ENCODE measurements around the gene SEMA6A.
"Not testable (repeated sequence)": the region's sequence is repeated elsewhere in the genome, so short reads cannot be mapped to it uniquely, and the experiment has no call there.

SEMA6A gene

GRCh38 chr5:116550082-116550481, 24.5 kb downstream of the SEMA6A start:
- H3K27ac Mint-ChIP-seq = no peak overlapping the region
- no peak for DNase-seq
- CTCF ChIA-PET = no interaction called here
- no peak overlapping the region for H3K4me3 Mint-ChIP-seq
- no peaks in the 10 kb centered on the region for H3K36me3 Mint-ChIP-seq
- no peaks in the 10 kb centered on the region for H3K27me3 Mint-ChIP-seq
- no peaks in the 10 kb centered on the region for H3K4me1 Mint-ChIP-seq
- H3K9me3 Mint-ChIP-seq = peaks cover 3% of the 10 kb centered on the region

- Mint-ChIP-seq H3K9me3 (peaks cover 9% of the 10 kb centered on the region), H3K4me1 (no peaks in the 10 kb centered on the region), H3K36me3 (no peaks in the 10 kb centered on the region), H3K4me3 (no peak overlapping the region), H3K27ac (no peak overlapping the region), H3K27me3 (no peaks in the 10 kb centered on the region)
- CTCF ChIA-PET = no interaction called here
- no peak for DNase-seq
These were observed 27.9 kb downstream of the SEMA6A start for GRCh38 chr5:116546743-116547124.

- H3K4me1 Mint-ChIP-seq = no peaks in the 10 kb centered on the region
- H3K27me3 Mint-ChIP-seq = no peaks in the 10 kb centered on the region
- H3K27ac Mint-ChIP-seq = no peak overlapping the region
- H3K9me3 Mint-ChIP-seq = peaks cover 9% of the 10 kb centered on the region
- H3K4me3 Mint-ChIP-seq = no peak overlapping the region
- H3K36me3 Mint-ChIP-seq = no peaks in the 10 kb centered on the region
- CTCF ChIA-PET = no interaction called here
- DNase-seq = no peak
These were observed 28.4 kb downstream of the SEMA6A start for GRCh38 chr5:116546033-116546742.

GRCh38 chr5:116545465-116545864, 29.2 kb downstream of the SEMA6A start:
- H3K4me3 Mint-ChIP-seq, H3K4me1 Mint-ChIP-seq, H3K27me3 Mint-ChIP-seq, H3K36me3 Mint-ChIP-seq, H3K9me3 Mint-ChIP-seq, DNase-seq, H3K27ac Mint-ChIP-seq, CTCF ChIA-PET: not testable (repeated sequence)

- H3K9me3 Mint-ChIP-seq = peaks cover 9% of the 10 kb centered on the region
- DNase-seq = no peak
- H3K27me3 Mint-ChIP-seq = no peaks in the 10 kb centered on the region
- H3K27ac Mint-ChIP-seq = no peak overlapping the region
- H3K4me3 Mint-ChIP-seq = no peak overlapping the region
- CTCF ChIA-PET = no interaction called here
- no peaks in the 10 kb centered on the region for H3K4me1 Mint-ChIP-seq
- no peaks in the 10 kb centered on the region for H3K36me3 Mint-ChIP-seq
These were observed 29.9 kb downstream of the SEMA6A start for GRCh38 chr5:116544531-116545241.

GRCh38 chr5:116543501-116543900, 31.1 kb downstream of the SEMA6A start:
- CTCF ChIA-PET = no interaction called here
- Mint-ChIP-seq H3K4me1 (no peaks in the 10 kb centered on the region), H3K36me3 (no peaks in the 10 kb centered on the region), H3K27ac (no peak overlapping the region), H3K27me3 (no peaks in the 10 kb centered on the region), H3K4me3 (no peak overlapping the region), H3K9me3 (peaks cover 9% of the 10 kb centered on the region)
- DNase-seq = no peak

GRCh38 chr5:116542619-116543018, 32.0 kb downstream of the SEMA6A start:
- Mint-ChIP-seq H3K27me3 (no peaks in the 10 kb centered on the region), H3K4me1 (no peaks in the 10 kb centered on the region), H3K9me3 (peaks cover 9% of the 10 kb centered on the region), H3K4me3 (no peak overlapping the region), H3K36me3 (no peaks in the 10 kb centered on the region), H3K27ac (no peak overlapping the region)
- CTCF ChIA-PET = no interaction called here
- no peak for DNase-seq

- H3K27me3 Mint-ChIP-seq = no peaks in the 10 kb centered on the region
- DNase-seq = no peak
- H3K4me3 Mint-ChIP-seq = no peak overlapping the region
- no peaks in the 10 kb centered on the region for H3K36me3 Mint-ChIP-seq
- no peak overlapping the region for H3K27ac Mint-ChIP-seq
- CTCF ChIA-PET = no interaction called here
- H3K9me3 Mint-ChIP-seq = peaks cover 1% of the 10 kb centered on the region
- H3K4me1 Mint-ChIP-seq = no peaks in the 10 kb centered on the region
These were observed 35.4 kb downstream of the SEMA6A start for GRCh38 chr5:116539222-116539621.

GRCh38 chr5:116536316-116537083, 38.1 kb downstream of the SEMA6A start:
- CTCF ChIA-PET = no interaction called here
- Mint-ChIP-seq H3K27ac (no peak overlapping the region), H3K4me1 (no peaks in the 10 kb centered on the region), H3K36me3 (no peaks in the 10 kb centered on the region), H3K27me3 (no peaks in the 10 kb centered on the region), H3K9me3 (no peaks in the 10 kb centered on the region), H3K4me3 (no peak overlapping the region)
- DNase-seq = no peak

GRCh38 chr5:116534964-116535651, 39.5 kb downstream of the SEMA6A start:
- CTCF ChIA-PET = no interaction called here
- H3K4me1 Mint-ChIP-seq = no peaks in the 10 kb centered on the region
- no peak for DNase-seq
- H3K27me3 Mint-ChIP-seq = no peaks in the 10 kb centered on the region
- no peaks in the 10 kb centered on the region for H3K9me3 Mint-ChIP-seq
- H3K4me3 Mint-ChIP-seq = no peak overlapping the region
- no peak overlapping the region for H3K27ac Mint-ChIP-seq
- no peaks in the 10 kb centered on the region for H3K36me3 Mint-ChIP-seq

GRCh38 chr5:116532762-116533525, 41.7 kb downstream of the SEMA6A start:
- no peaks in the 10 kb centered on the region for H3K36me3 Mint-ChIP-seq
- H3K4me3 Mint-ChIP-seq = no peak overlapping the region
- H3K9me3 Mint-ChIP-seq = no peaks in the 10 kb centered on the region
- H3K27me3 Mint-ChIP-seq = no peaks in the 10 kb centered on the region
- CTCF ChIA-PET = no interaction called here
- H3K4me1 Mint-ChIP-seq = no peaks in the 10 kb centered on the region
- DNase-seq = no peak
- H3K27ac Mint-ChIP-seq = no peak overlapping the region

GRCh38 chr5:116531635-116532034, 43.0 kb downstream of the SEMA6A start:
- CTCF ChIA-PET = no interaction called here
- Mint-ChIP-seq H3K27ac (no peak overlapping the region), H3K27me3 (no peaks in the 10 kb centered on the region), H3K4me3 (no peak overlapping the region), H3K9me3 (no peaks in the 10 kb centered on the region), H3K36me3 (no peaks in the 10 kb centered on the region), H3K4me1 (no peaks in the 10 kb centered on the region)
- no peak for DNase-seq

GRCh38 chr5:116531117-116531516, 43.5 kb downstream of the SEMA6A start:
- no peaks in the 10 kb centered on the region for H3K36me3 Mint-ChIP-seq
- no peak overlapping the region for H3K4me3 Mint-ChIP-seq
- CTCF ChIA-PET = no interaction called here
- H3K27me3 Mint-ChIP-seq = no peaks in the 10 kb centered on the region
- no peaks in the 10 kb centered on the region for H3K4me1 Mint-ChIP-seq
- H3K9me3 Mint-ChIP-seq = no peaks in the 10 kb centered on the region
- DNase-seq = no peak
- H3K27ac Mint-ChIP-seq = no peak overlapping the region

- Mint-ChIP-seq H3K4me1 (no peaks in the 10 kb centered on the region), H3K27me3 (no peaks in the 10 kb centered on the region), H3K4me3 (no peak overlapping the region), H3K36me3 (no peaks in the 10 kb centered on the region), H3K27ac (no peak overlapping the region), H3K9me3 (no peaks in the 10 kb centered on the region)
- no peak for DNase-seq
- CTCF ChIA-PET = no interaction called here
These were observed 44.3 kb downstream of the SEMA6A start for GRCh38 chr5:116530276-116530675.

Measured in activated naive CD4-positive, alpha-beta T cell treated with anti-CD3 and anti-CD28 coated beads, Interleukin-2, amount 10 ng/mL, durations not matched to agents 7 days and 5 days (primary cell).